Activated CD4-positive, alpha-beta memory T cell treated with anti-CD3 and anti-CD28 coated beads for 36 hours (primary cell): Measurements from ENCODE around the gene NPPA. TPM values are rescaled to one million over a fixed set of nuclear protein-coding genes. Genes with fewer than 3 reads are reported as not detected.

ENCODE experiments used
- CTCF ChIA-PET: fragments of 350-600 bp; sonication (Branson Sonifier 250); formaldehyde crosslinking; loops from one replicate; lab custom pipeline; 2021; ENCODE audit warnings: antibody characterized with exemption, inconsistent platforms; lab: Charles Lee
- POLR2A ChIA-PET: fragments of 350-600 bp; sonication (Branson Sonifier 250); formaldehyde crosslinking; loops from one replicate; lab custom pipeline; 2021; ENCODE audit warnings: antibody characterized with exemption; lab: Charles Lee
- DNase-seq: peaks from one replicate; pipeline ENCODE4 v3.0.0-alpha.2; 2020
- H3K27ac Mint-ChIP-seq: one replicate; pipeline ENCODE4 v1.8.0; 2021; ENCODE audit warnings: mixed read lengths
- H3K27me3 Mint-ChIP-seq: one replicate; pipeline ENCODE4 v1.8.0; 2021; ENCODE audit warnings: mixed read lengths
- H3K36me3 Mint-ChIP-seq: one replicate; pipeline ENCODE4 v1.8.0; 2021; ENCODE audit warnings: mixed read lengths
- H3K4me1 Mint-ChIP-seq: one replicate; pipeline ENCODE4 v1.8.0; 2021; ENCODE audit warnings: low read depth, mixed read lengths
- H3K4me3 Mint-ChIP-seq: one replicate; pipeline ENCODE4 v1.8.0; 2021; ENCODE audit warnings: mild to moderate bottlenecking, mixed read lengths
- H3K9me3 Mint-ChIP-seq: one replicate; pipeline ENCODE4 v1.8.0; 2021; ENCODE audit warnings: mixed read lengths
- intact Hi-C: fragments of 100-400 bp; cut with micrococcal nuclease; formaldehyde crosslinking; loops from one replicate; pipeline ENCODE4 v1.15.1; 2023
- total RNA-seq, 2 experiments: library from RNA; stranded (reverse); gene quantifications; one replicate each; pipeline ENCODE4 v1.2.3, GENCODE V29; 2021

Gene NPPA
- total RNA-seq, 2 experiments from 2014 or later: not detected

DNA sequence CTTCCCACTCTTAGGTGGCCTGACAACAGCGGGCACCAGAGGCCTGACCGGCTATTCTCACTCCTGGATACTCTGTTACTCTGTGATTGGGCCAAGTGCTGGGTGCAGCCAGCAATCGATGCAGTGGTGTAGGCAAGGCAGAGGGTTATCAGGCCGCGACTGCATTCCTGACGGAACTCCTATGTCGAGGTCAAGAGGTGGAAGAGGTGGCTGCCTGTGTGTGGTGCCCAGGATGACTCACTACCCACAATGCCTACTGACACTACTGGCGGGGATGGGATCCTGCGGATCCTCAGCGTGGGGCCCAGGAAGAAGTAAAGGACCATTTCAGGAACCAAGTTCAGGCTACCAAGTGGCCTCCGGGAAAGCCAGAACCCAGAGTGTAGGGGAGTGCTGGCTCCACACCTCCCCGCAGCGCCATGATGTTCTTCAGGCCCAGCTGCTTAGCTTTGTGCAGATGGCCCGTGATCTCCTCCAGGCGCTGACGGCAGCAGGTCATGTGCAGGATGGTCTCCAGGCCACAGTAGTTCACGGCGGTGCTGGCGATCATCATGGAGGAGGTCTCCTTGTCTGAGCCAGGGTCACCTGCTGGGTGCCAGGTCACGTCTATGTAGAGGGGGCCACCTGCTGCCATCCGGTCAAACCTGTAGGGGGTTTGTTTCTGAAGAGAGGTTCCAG, 46.7 kb downstream of the NPPA start:
- peaks cover 30% of the 10 kb centered on the region for H3K4me1 Mint-ChIP-seq
- H3K4me3 Mint-ChIP-seq: no peak overlapping the region
- peaks cover 9% of the 10 kb centered on the region for H3K36me3 Mint-ChIP-seq
- ChIA-PET CTCF (no interaction called here), POLR2A (no interaction called here)
- no peaks in the 10 kb centered on the region for H3K27me3 Mint-ChIP-seq
- H3K9me3 Mint-ChIP-seq: no peaks in the 10 kb centered on the region
- no peak for DNase-seq
- intact Hi-C loops: no loop called here
- H3K27ac Mint-ChIP-seq: no peak overlapping the region

DNA sequence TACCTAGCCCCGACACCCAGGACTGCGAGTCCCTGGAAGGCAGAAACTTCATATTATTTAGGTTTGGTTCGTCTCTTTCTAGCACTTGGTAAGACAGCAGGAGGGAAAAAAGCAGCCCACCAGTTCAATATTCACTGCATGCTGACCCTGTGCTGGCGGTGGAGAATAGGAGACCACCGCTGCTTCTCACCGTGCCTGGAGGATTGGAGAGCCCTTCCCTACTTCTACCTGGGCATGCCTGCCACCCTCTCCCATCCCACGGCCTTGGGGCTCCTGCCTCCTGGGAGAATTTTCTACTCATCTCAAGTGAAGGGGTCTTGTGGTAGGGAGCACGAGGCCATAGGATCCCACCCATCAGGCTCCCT, 47.2 kb downstream of the NPPA start:
- Mint-ChIP-seq H3K4me3 (no peak overlapping the region), H3K4me1 (peaks cover 30% of the 10 kb centered on the region)
- POLR2A ChIA-PET: no interaction called here

GRCh38 chr1:11799896-11800295, 47.7 kb downstream of the NPPA start:
- intact Hi-C loops: no loop called here
- Mint-ChIP-seq H3K36me3 (peaks cover 15% of the 10 kb centered on the region), H3K4me1 (peaks cover 26% of the 10 kb centered on the region), H3K27ac (no peak overlapping the region), H3K9me3 (no peaks in the 10 kb centered on the region), H3K4me3 (no peak overlapping the region), H3K27me3 (no peaks in the 10 kb centered on the region)
- POLR2A ChIA-PET: no interaction called here
- CTCF ChIA-PET: no interaction called here
- DNase-seq: no peak

More for the DNA sequence above, 47.2 kb downstream of the NPPA start:
- intact Hi-C loops: no loop called here
- Mint-ChIP-seq H3K27ac (no peak overlapping the region), H3K36me3 (peaks cover 13% of the 10 kb centered on the region), H3K27me3 (no peaks in the 10 kb centered on the region), H3K9me3 (no peaks in the 10 kb centered on the region)
- CTCF ChIA-PET: no interaction called here
- no peak for DNase-seq

DNA sequence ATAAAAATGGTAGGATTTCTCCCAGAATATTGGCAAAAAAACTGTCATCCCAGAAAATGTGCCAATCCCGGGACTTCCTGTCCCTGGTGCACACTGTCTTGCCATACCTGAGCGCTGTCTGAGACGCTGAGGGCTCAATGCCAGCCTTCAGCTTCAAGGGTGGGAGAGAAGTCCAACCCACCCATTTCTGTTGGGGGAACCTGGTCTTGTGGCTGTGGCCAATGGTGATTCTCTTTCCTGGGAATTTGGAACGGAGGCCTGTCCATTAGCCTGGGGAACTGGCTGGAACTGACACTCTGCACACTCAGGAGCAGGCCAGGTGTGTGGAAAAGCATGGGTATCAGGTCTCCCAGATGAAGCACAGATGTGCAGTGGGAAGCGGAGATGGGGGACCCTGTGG, 48.5 kb downstream of the NPPA start:
- DNase-seq: no peak
- Mint-ChIP-seq H3K9me3 (no peaks in the 10 kb centered on the region), H3K36me3 (peaks cover 21% of the 10 kb centered on the region), H3K4me3 (no peak overlapping the region), H3K27ac (no peak overlapping the region), H3K4me1 (peaks cover 19% of the 10 kb centered on the region), H3K27me3 (no peaks in the 10 kb centered on the region)
- intact Hi-C loops: no loop called here
- POLR2A ChIA-PET: no interaction called here
- CTCF ChIA-PET: no interaction called here

GRCh38 chr1:11797525-11798216, 49.9 kb downstream of the NPPA start:
- CTCF ChIA-PET: interaction anchor here (1.6 kb wide), 1 partner anchor 78 kb away, joined by 5 read pairs; no protein-coding TSS in a partner anchor
- Mint-ChIP-seq H3K27ac (no peak overlapping the region), H3K4me3 (no peak overlapping the region), H3K27me3 (no peaks in the 10 kb centered on the region), H3K4me1 (peaks cover 6% of the 10 kb centered on the region), H3K9me3 (no peaks in the 10 kb centered on the region), H3K36me3 (peaks cover 18% of the 10 kb centered on the region)
- POLR2A ChIA-PET: interaction anchor here (1.2 kb wide), 1 partner anchor 110 kb away, joined by 3 read pairs; no protein-coding TSS in a partner anchor
- intact Hi-C loops: no loop called here
- no peak for DNase-seq

- ChIA-PET POLR2A (no interaction called here), CTCF (interaction anchor here (0.6 to 1.1 kb wide), 2 partner anchors 42 to 455 kb away, joined by 3 read pairs; no protein-coding TSS in a partner anchor)
- no peak overlapping the region for H3K4me3 Mint-ChIP-seq
- no peaks in the 10 kb centered on the region for H3K27me3 Mint-ChIP-seq
- intact Hi-C loops: no loop called here
- no peak for DNase-seq
- H3K4me1 Mint-ChIP-seq: no peaks in the 10 kb centered on the region
- H3K9me3 Mint-ChIP-seq: no peaks in the 10 kb centered on the region
- peaks cover 19% of the 10 kb centered on the region for H3K36me3 Mint-ChIP-seq
- no peak overlapping the region for H3K27ac Mint-ChIP-seq
Observed at GRCh38 chr1:11796036-11796828, 51.4 kb downstream of the NPPA start.

Other genes with a start within 250 kb of the NPPA start
- gene FBXO2, start 193.4 kb downstream of the NPPA start, total RNA-seq: 1 to 10 TPM; 1.8 to 2.5 TPM
- 10 to 100 TPM; 16.8 to 18.6 TPM for gene FBXO44, start 192.9 kb downstream of the NPPA start, total RNA-seq
- 10 to 100 TPM; 14.1 to 15.1 TPM for gene FBXO6, start 183.6 kb downstream of the NPPA start, total RNA-seq
- 10 to 100 TPM; 88.5 to 93.2 TPM for gene MAD2L2, start 166.6 kb downstream of the NPPA start, total RNA-seq
- under 1 TPM; 0.05 to 0.07 TPM for gene DRAXIN, start 156.1 kb downstream of the NPPA start, total RNA-seq
- gene AGTRAP, start 111.6 kb downstream of the NPPA start, total RNA-seq: 10 to 100 TPM; 16.5 to 18.0 TPM
- not detected for gene C1orf167, start 85.6 kb downstream of the NPPA start, total RNA-seq
- gene MTHFR, start 41.8 kb downstream of the NPPA start, total RNA-seq: 10 to 100 TPM; 12.8 to 13.3 TPM
- 10 to 100 TPM; 11.3 to 11.6 TPM for gene CLCN6, start 41.6 kb downstream of the NPPA start, total RNA-seq
- not detected for gene NPPB, start 11.2 kb upstream of the NPPA start, total RNA-seq
- 10 to 100 TPM; 22.9 to 23.4 TPM for gene KIAA2013, start 78.6 kb upstream of the NPPA start, total RNA-seq
- 10 to 100 TPM; 11.0 to 13.5 TPM for gene PLOD1, start 86.9 kb upstream of the NPPA start, total RNA-seq
- gene MFN2, start 132.7 kb upstream of the NPPA start, total RNA-seq: 10 to 100 TPM; 52.0 to 58.1 TPM
- 10 to 100 TPM; 46.1 to 47.9 TPM for gene MIIP, start 171.7 kb upstream of the NPPA start, total RNA-seq
- 10 to 100 TPM; 31.1 to 33.2 TPM for gene TNFRSF8, start 215.5 kb upstream of the NPPA start, total RNA-seq